Pancreas (tissue), 10 donors: ENCODE measurements around the gene ITLN1. TPM values are rescaled to one million over a fixed set of nuclear protein-coding genes. Genes with fewer than 3 reads are reported as not detected.

Experiments used
- ATAC-seq, 4 donors: fragments of 200-7000 bp; cut with Tn5 transposase; one replicate each; pipeline versions ENCODE4 v1.8.0 to v1.9.1; 2020; ENCODE audit warnings: mild to moderate bottlenecking in 4 of 4, moderate library complexity in 4 of 4
- DNase-seq, 6 donors: peaks; one replicate each; pipeline ENCODE4 v3.0.0-alpha.2; 2020
- FAIRE-seq: peaks from 2 replicates; lab custom pipeline; 2012; peaks lifted over from hg19 to GRCh38; lab: Jason Lieb, UNC
- H3K27ac ChIP-seq, 4 donors: fragments of 200-600 bp; sonication (generic); 1 replicate in 3 of 4; 2 replicates in 1 of 4; pipeline versions ENCODE4 v1.5.0 to v1.8.0; 2020
- H3K27me3 ChIP-seq, 4 donors: fragments of 200-600 bp; one replicate each; pipeline ENCODE4 v1.8.0; 2021
- H3K36me3 ChIP-seq, 3 donors: fragments of 200-600 bp; sonication (generic) in 1 of 3; one replicate each; pipeline versions ENCODE4 v1.5.0 to v1.8.0; 2020 to 2021
- H3K4me1 ChIP-seq, 3 donors: fragments of 200-600 bp; one replicate each; pipeline ENCODE4 v1.8.0; 2021
- H3K4me3 ChIP-seq, 4 donors: fragments of 200-600 bp; sonication (generic) in 2 of 4; one replicate each; pipeline versions ENCODE4 v1.5.0 to v1.8.0; 2020 to 2021
- H3K9me3 ChIP-seq, 4 donors: fragments of 200-600 bp; one replicate each; pipeline ENCODE4 v1.8.0; 2021
- WGBS, 2 donors: extraction: QIAGEN DNeasy Blood & Tissue Kit; methylation state at CpG; one replicate each; pipeline ENCODE4 v1.1.7; 2013; 5-methylcytosine and 5-hydroxymethylcytosine counted together
- intact Hi-C, 3 donors: fragments of 100-400 bp; cut with DNase I; formaldehyde crosslinking; loops; one replicate each; pipeline versions ENCODE4 v1.11.1 to v1.14.2; 2022
- polyA plus RNA-seq, 2 donors: library from polyadenylated mRNA; stranded (reverse); fragments of 200-250 nt; gene quantifications; one replicate each; pipeline ENCODE4 v1.2.3, GENCODE V29; 2013
- total RNA-seq, 6 donors: library from RNA; stranded (reverse); fragmentation: NEBNext Ultra II Directional in 4 of 6; extraction: Animal tissue kit (Norgen Biotek cat#: 25700) in 4 of 6; gene quantifications; one replicate each; pipeline versions ENCODE4 v1.2.1 to v1.2.4, GENCODE V29; 2021 to 2023
- TF ChIP-seq, protein P1 (sequence below), 4 donors: fragments of 200-600 bp; sonication (generic) in 3 of 4; IDR thresholded peaks; one replicate each; pipeline versions ENCODE4 v1.5.0 to v1.8.0; 2021; ENCODE audit warnings: antibody characterized with exemption in 4 of 4
- donor health status: healthy with polysubstance abuse.
- donor health status: DM: no; HTN: no; CAD: no; lungs with moderate emphysema.
- donor health status: DM: no; HTN: no; CAD: no.
- donor health status: control.
- donor health status: control.
- donor health status: Bipolar disorder and iron deficiency.
- donor health status: DM: yes; HTN: yes; CAD: no.
- donor health status: DM: no; HTN: no; CAD: no.
- donor health status: DM: no; HTN: no; CAD: no.
- donor health status: DM: yes; HTN: yes; CAD: no.

ITLN1 gene
- total and polyA plus RNA-seq, 8 donors: 0.12 to 15.1 (median 0.27) TPM; not detected in 2

DNA sequence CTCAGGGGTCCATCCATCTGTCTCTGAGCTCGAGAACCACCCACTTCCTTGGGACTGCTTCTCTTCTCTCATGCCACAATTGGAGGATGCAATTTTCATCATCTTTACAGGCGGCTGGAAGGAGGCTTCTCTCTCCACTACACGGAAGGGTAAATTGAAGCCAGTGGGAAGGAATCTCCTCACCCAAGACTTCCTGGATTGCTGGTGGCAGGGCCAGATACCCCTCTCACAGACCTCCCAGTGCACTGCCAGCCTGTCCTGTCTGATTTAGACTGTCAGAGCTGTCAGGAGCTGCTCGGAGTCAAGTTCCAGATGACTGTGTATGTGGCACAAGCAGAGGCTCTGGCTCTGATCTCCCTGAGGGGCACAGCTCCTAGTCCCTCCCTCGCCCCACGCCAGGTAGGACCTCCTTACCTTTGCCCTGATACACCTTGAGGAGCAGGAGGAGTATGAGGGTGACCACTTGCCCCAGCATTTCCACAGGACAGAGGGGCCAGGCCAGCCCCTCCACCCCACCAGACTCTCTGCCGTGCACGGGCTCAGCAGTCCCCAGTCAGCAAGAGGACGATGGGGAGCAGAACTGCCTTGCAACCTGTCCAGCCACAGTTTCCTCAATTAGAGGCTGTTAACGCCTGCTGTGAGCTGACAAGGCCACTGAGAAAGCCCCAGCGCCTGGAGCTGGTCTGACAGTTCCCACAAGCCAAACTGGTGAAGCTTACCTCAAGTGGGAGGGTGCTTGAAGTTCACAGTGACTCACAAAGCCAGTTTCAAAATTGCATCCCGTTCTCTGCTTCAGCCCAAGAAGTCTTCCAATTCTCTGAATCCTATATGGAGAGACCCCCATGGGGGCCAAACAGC is 22.5 kb downstream of the ITLN1 start, which contains the start of gene CD244:
Gene CD244, minus strand, starts transcription at position 685 of the 858 bp plus-strand sequence. Its CDS starts 210 bp downstream, at position 475.
- Histone ChIP-seq H3K27me3 (no peaks in the 10 kb centered on the region), H3K4me3 (no peak within 1 kb of the TSS), H3K27ac (peak within 1 kb of the TSS in 1 of 4 donors; percentile 19), H3K9me3 (no peaks in the 10 kb centered on the region), H3K36me3 (no peaks in the 10 kb centered on the region), H3K4me1 (no peaks in the 10 kb centered on the region)
- intact Hi-C loops: no loop called here
- DNase-seq: no peak
- 63 to 66% methylated on average over 12 of the region's 12 CpGs for WGBS, 2 donors
- TF ChIP-seq, protein P1, sequence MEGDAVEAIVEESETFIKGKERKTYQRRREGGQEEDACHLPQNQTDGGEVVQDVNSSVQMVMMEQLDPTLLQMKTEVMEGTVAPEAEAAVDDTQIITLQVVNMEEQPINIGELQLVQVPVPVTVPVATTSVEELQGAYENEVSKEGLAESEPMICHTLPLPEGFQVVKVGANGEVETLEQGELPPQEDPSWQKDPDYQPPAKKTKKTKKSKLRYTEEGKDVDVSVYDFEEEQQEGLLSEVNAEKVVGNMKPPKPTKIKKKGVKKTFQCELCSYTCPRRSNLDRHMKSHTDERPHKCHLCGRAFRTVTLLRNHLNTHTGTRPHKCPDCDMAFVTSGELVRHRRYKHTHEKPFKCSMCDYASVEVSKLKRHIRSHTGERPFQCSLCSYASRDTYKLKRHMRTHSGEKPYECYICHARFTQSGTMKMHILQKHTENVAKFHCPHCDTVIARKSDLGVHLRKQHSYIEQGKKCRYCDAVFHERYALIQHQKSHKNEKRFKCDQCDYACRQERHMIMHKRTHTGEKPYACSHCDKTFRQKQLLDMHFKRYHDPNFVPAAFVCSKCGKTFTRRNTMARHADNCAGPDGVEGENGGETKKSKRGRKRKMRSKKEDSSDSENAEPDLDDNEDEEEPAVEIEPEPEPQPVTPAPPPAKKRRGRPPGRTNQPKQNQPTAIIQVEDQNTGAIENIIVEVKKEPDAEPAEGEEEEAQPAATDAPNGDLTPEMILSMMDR (IDR thresholded peaks at IDR 0.05): no peak
- ATAC-seq: peak in 3 of 4 donors; percentile 22 to 75 (median 71)
- FAIRE-seq: no peak

DNA sequence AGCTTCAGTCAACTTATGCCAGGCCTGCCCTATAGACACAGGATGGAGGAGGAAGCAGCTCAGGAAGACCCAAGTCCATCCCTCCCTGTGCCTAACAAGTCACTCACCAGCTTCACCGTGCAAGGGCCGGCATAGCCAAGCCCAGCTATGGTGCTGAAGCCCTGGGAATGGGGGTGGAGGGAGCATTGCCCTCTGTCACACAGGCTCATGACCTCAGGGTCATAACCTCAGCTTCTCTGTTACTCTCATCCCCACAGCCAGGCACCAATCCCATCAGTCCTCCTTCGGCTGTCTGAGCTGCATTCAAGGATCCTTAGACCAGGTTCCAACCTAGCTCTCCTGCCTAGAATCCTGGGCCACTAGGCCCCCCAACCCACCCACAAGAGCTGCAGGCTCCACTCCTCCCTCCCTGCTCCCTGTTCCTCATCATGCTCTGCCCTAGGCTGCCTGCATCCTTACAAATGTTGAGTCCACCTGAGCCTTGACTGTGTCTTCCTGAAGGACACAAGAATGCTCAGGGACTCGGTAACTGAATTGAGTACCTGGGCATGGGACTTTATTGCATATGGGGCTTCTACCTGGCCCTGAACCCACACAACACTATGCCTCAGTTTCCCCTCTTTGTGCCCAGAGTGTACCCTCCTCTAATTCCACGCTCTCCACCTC is 24.0 kb downstream of the ITLN1 start:
- TF ChIP-seq, protein P1 (IDR thresholded peaks at IDR 0.05): no peak
- FAIRE-seq: no peak

DNA sequence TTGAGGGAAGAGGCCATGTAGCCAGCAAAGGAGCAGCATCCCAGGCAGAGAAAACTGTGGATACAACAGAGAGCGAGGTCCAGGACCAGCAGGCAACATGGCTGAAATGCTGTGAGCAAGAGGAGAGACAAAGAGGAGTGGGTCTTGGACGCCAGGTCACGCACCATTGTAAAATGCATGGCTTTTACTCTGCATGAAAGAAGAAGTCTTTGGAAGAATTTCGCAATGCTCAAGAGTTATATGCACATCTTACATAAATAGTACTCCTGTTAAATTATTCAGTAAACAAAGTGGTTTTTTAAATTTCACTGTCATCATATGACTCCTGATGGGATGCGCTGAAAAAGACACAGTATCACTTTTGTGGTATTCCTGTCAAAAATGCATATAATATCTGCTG is 25.8 kb downstream of the ITLN1 start:
- no peaks in the 10 kb centered on the region for H3K4me1 ChIP-seq
- intact Hi-C loops: no loop called here
- no peaks in the 10 kb centered on the region for H3K27me3 ChIP-seq
- 94 to 97% methylated on average over 5 of the region's 5 CpGs for WGBS, 2 donors
- DNase-seq (no peak), FAIRE-seq (no peak), ATAC-seq (peak in 1 of 4 donors; percentile 32)
- TF ChIP-seq, protein P1 (IDR thresholded peaks at IDR 0.05): no peak
- no peaks in the 10 kb centered on the region for H3K9me3 ChIP-seq
- H3K36me3 ChIP-seq: no peaks in the 10 kb centered on the region
- no peak overlapping the region for H3K4me3 ChIP-seq
- no peak overlapping the region for H3K27ac ChIP-seq

More for the DNA sequence above, 24.0 kb downstream of the ITLN1 start:
- Histone ChIP-seq H3K4me3 (no peak overlapping the region), H3K36me3 (no peaks in the 10 kb centered on the region), H3K27ac (no peak overlapping the region), H3K9me3 (no peaks in the 10 kb centered on the region), H3K27me3 (no peaks in the 10 kb centered on the region), H3K4me1 (no peaks in the 10 kb centered on the region)
- no peak for ATAC-seq
- no peak for DNase-seq
- 82 to 83% methylated on average over 5 of the region's 5 CpGs for WGBS, 2 donors
- intact Hi-C loops: no loop called here

DNA sequence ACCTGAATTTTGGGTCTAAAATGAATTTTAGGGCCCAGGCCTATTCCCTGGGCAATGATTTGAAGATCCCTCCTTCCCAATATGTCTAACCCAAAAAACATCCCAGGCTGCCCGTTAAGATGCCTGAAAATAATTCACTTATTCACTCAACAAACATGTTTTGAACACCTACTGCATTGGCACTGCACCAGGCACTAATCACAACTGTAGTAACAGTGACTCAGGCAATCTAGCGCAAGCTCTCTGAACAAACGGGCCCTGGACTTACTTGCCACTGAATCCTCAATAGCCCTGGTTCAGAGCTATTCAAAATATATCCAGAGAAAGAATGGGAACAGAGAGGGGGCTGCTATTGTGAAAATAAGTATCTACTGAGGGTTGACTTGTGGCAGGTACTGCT is 26.5 kb downstream of the ITLN1 start:
- no peak for DNase-seq
- H3K4me1 ChIP-seq: no peaks in the 10 kb centered on the region
- H3K4me3 ChIP-seq: no peak overlapping the region
- intact Hi-C loops: no loop called here
- H3K9me3 ChIP-seq: no peaks in the 10 kb centered on the region
- ATAC-seq: no peak
- no peak for FAIRE-seq
- TF ChIP-seq, protein P1 (IDR thresholded peaks at IDR 0.05): no peak
- H3K36me3 ChIP-seq: no peaks in the 10 kb centered on the region
- WGBS, 2 donors: 43 to 58% methylated on average over 3 of the region's 3 CpGs
- no peak overlapping the region for H3K27ac ChIP-seq
- H3K27me3 ChIP-seq: no peaks in the 10 kb centered on the region
